OCI-LY7 (cell line): ENCODE measurements around the gene CRYL1. TPM values are rescaled to one million over a fixed set of nuclear protein-coding genes. Genes with fewer than 3 reads are reported as not detected.

ENCODE experiments used
- BruUV-seq: library from RNA; stranded (reverse); fragments of 400-500 nt; replicated peaks from 2 replicates; lab custom pipeline; 2021; lab: Mats Ljungman, UMichigan
- CTCF ChIA-PET: fragments of 300-600 bp; sonication (Branson Sonifier 250); formaldehyde crosslinking; loops from one replicate; lab custom pipeline; 2022; ENCODE audit warnings: antibody characterized with exemption; ENCODE audit not compliant: unreplicated experiment; lab: Charles Lee
- POLR2A ChIA-PET: fragments of 300-600 bp; sonication (Branson Sonifier 250); formaldehyde crosslinking; loops from one replicate; lab custom pipeline; 2022; ENCODE audit warnings: antibody characterized with exemption; lab: Charles Lee
- DNase-seq: peaks from one replicate; pipeline ENCODE4 v3.0.0-alpha.2; 2015; ENCODE audit warnings: low spot score
- H2AFZ ChIP-seq: fragments of 200-600 bp; sonication (generic), shearing (Covaris generic); 2 replicates; pipeline ENCODE4 v1.6.1; 2014; ENCODE audit warnings: mild to moderate bottlenecking, antibody characterized with exemption, low read length, moderate library complexity
- H3K27ac ChIP-seq: fragments of 200-600 bp; sonication (generic); 2 replicates; pipeline ENCODE4 v1.5.1; 2014; ENCODE audit warnings: mixed run types, low read depth, mild to moderate bottlenecking, moderate library complexity, low read length, inconsistent platforms; ENCODE audit not compliant: poor library complexity, severe bottlenecking
- H3K36me3 ChIP-seq: fragments of 200-600 bp; sonication (generic); 2 replicates; pipeline ENCODE4 v1.6.1; 2014; ENCODE audit warnings: mild to moderate bottlenecking, antibody characterized with exemption, low read length, moderate library complexity, mixed read lengths; ENCODE audit not compliant: insufficient read depth
- H3K4me1 ChIP-seq: fragments of 200-600 bp; sonication (generic); 2 replicates; pipeline ENCODE4 v1.5.1; 2014; ENCODE audit warnings: mild to moderate bottlenecking, low read length; ENCODE audit not compliant: insufficient read depth, poor library complexity, severe bottlenecking
- H3K4me2 ChIP-seq: fragments of 200-600 bp; sonication (generic); 2 replicates; pipeline ENCODE4 v1.6.1; 2014; ENCODE audit warnings: mild to moderate bottlenecking, low read length
- H3K4me3 ChIP-seq: fragments of 200-600 bp; sonication (generic); 2 replicates; pipeline ENCODE4 v1.5.1; 2014; ENCODE audit warnings: mild to moderate bottlenecking, low read depth, low read length; ENCODE audit not compliant: poor library complexity, severe bottlenecking
- H3K79me2 ChIP-seq: fragments of 200-600 bp; sonication (generic); 2 replicates; pipeline ENCODE4 v1.6.1; 2016; ENCODE audit warnings: low read depth, mild to moderate bottlenecking, low read length, moderate library complexity, mixed read lengths; ENCODE audit not compliant: insufficient read depth
- H3K9me2 ChIP-seq: fragments of 200-600 bp; sonication (generic); 2 replicates; pipeline ENCODE4 v1.6.1; 2016; ENCODE audit warnings: mild to moderate bottlenecking, low read length, mixed read lengths; ENCODE audit not compliant: insufficient read depth
- H3K9me3 ChIP-seq: fragments of 200-600 bp; sonication (generic); 2 replicates; pipeline ENCODE4 v1.6.1; 2014; ENCODE audit warnings: mild to moderate bottlenecking, mixed run types, low read length, mixed read lengths
- H4K20me1 ChIP-seq: fragments of 200-600 bp; sonication (generic); 2 replicates; pipeline ENCODE4 v1.6.1; 2014; ENCODE audit warnings: mild to moderate bottlenecking, antibody characterized with exemption, low read length, moderate library complexity, mixed read lengths; ENCODE audit not compliant: insufficient read depth
- EZH2phosphoT487 ChIP-seq: fragments of 200-600 bp; sonication (generic); IDR thresholded peaks from 2 replicates; pipeline ENCODE4 v1.6.1; 2018; ENCODE audit warnings: low read depth, borderline replicate concordance, mild to moderate bottlenecking, mixed run types, antibody characterized with exemption, low read length, moderate library complexity, mixed read lengths
- intact Hi-C: fragments of 100-400 bp; cut with micrococcal nuclease; formaldehyde crosslinking; loops from one replicate; pipeline ENCODE4 v1.10.0; 2022; ENCODE audit not compliant: unreplicated experiment
- total RNA-seq, 2 experiments: library from RNA; depleted of rRNA in 1 of 2; stranded (reverse); fragments of >200 nt in 1 of 2; shearing (Covaris generic) in 1 of 2; gene quantifications; 2 replicates each; pipeline ENCODE4 v1.2.3, GENCODE V29; 2014 to 2022
- TF ChIP-seq, protein P1 (sequence below): fragments of 200-600 bp; sonication (generic); conservative IDR thresholded peaks from 2 replicates; pipeline ENCODE4 v1.5.1; 2014; ENCODE audit warnings: mild to moderate bottlenecking, antibody characterized with exemption, low read length, moderate library complexity, mixed read lengths

The CRYL1 gene
- total RNA-seq, 2 experiments from 2014 or later: not detected

DNA sequence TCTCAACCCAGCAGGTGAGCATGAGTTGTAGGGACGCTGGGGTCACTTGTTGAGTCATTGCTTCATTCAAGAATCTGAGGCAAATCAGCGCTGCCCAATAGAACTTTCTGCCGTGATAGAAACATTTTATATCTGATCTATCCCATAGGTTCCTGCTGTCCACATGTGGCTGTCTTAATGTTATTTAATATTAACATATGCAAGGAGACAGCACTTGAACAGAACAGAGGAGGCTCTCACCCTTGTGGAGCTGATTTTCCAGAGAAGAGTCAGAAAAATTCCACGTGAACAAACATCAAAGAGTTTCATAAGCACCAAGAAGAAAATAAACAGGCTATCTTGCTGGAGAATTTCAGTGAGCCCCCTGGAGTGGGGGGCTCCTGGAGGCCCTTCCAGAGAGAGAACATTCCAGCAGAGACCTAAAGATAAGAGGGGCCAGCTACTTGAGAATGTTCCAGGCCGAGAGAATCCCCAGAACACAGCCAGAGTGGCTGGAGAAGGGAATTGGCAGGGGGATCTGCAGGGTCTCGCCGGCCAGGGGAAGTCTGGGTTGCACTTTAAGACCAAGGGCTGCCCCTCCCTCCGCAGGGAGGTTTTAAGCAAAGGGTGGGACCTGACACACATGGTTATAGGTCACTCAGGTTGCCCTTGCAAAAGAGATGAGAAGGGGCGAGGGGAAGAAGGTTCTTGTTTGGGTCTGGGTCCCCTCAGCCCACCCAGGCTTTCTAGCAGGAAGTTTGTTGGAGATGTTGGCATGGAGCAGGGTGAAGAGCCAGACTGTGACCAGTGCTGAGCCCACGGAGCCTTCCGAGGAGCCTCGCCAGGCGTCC, 135.7 kb downstream of the CRYL1 start:
- Histone ChIP-seq H3K4me3 (no peak overlapping the region), H3K9me2 (no peaks in the 10 kb centered on the region), H3K4me1 (no peaks in the 10 kb centered on the region), H3K9me3 (peaks cover 17% of the 10 kb centered on the region; the same call in 1 of the 2 replicates), H3K36me3 (no peaks in the 10 kb centered on the region), H4K20me1 (no peaks in the 10 kb centered on the region), H3K27ac (no peak overlapping the region), H3K79me2 (no peaks in the 10 kb centered on the region), H3K4me2 (no peak overlapping the region), H2AFZ (no peak overlapping the region)
- no TSS peak for BruUV-seq
- CTCF ChIA-PET: no interaction called here
- intact Hi-C loops: no loop called here
- no peak for DNase-seq
- POLR2A ChIA-PET: no interaction called here
- TF ChIP-seq EZH2phosphoT487: no peak
- TF ChIP-seq, protein P1, sequence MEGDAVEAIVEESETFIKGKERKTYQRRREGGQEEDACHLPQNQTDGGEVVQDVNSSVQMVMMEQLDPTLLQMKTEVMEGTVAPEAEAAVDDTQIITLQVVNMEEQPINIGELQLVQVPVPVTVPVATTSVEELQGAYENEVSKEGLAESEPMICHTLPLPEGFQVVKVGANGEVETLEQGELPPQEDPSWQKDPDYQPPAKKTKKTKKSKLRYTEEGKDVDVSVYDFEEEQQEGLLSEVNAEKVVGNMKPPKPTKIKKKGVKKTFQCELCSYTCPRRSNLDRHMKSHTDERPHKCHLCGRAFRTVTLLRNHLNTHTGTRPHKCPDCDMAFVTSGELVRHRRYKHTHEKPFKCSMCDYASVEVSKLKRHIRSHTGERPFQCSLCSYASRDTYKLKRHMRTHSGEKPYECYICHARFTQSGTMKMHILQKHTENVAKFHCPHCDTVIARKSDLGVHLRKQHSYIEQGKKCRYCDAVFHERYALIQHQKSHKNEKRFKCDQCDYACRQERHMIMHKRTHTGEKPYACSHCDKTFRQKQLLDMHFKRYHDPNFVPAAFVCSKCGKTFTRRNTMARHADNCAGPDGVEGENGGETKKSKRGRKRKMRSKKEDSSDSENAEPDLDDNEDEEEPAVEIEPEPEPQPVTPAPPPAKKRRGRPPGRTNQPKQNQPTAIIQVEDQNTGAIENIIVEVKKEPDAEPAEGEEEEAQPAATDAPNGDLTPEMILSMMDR: no peak

DNA sequence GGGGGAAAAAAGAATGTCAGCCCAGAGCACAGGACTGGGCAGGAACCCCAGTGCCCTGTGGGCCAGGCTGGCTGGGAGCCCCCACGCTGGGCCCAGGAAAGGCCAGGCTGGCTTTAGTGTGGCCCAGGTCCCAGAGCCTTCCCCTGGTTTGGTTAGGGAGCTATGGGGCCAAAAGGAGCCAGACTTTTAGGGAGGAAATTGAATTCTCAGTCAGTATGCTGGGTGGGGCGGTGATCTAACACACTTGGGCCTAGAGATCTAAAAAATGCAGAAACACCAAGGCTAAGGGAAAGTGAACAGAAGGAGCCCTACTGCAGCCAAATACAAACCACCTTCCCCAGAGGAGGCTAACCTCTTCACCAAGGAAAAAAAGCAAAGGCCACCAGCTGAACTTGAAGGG, 137.5 kb downstream of the CRYL1 start:
- ChIA-PET CTCF (no interaction called here), POLR2A (no interaction called here)
- Histone ChIP-seq H3K4me1 (no peaks in the 10 kb centered on the region), H3K9me3 (peaks cover 9% of the 10 kb centered on the region; the same call in 1 of the 2 replicates), H2AFZ (no peak overlapping the region), H3K27ac (no peak overlapping the region), H3K79me2 (no peaks in the 10 kb centered on the region), H3K9me2 (no peaks in the 10 kb centered on the region), H3K4me3 (no peak overlapping the region), H3K36me3 (no peaks in the 10 kb centered on the region), H3K4me2 (no peak overlapping the region), H4K20me1 (no peaks in the 10 kb centered on the region)
- intact Hi-C loops: no loop called here
- TF ChIP-seq, protein P1: no peak
- BruUV-seq: no TSS peak
- no peak for DNase-seq

DNA sequence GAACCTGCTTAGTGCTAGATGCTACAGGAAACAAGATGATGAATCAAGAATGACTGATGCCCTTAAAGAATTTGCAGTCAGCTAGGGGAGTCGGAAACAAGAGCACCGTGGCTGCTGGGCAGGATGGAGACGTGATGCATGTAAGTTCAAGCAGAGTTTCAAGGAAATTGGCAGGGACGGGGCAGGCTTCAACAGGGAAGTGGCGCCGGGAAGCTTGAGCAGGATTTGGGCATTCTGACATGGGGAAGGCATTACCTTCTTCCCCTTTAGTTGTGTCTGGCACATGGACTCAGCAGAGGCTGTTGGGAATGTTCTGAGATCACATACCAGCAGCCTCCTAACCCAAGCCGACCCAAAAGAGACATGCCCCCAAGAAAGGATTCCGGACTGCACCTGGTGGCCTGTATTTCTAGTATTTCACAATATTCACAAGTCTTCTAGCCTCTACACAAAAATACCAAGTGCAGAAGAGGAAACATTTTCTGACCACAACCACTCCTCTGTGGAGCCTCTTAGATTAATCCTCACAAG, 138.2 kb downstream of the CRYL1 start:
- Histone ChIP-seq H3K4me3 (no peak overlapping the region), H3K79me2 (no peaks in the 10 kb centered on the region), H3K4me2 (no peak overlapping the region), H2AFZ (no peak overlapping the region), H3K9me3 (peaks cover 3% of the 10 kb centered on the region; the same call in 1 of the 2 replicates), H3K27ac (no peak overlapping the region), H3K4me1 (no peaks in the 10 kb centered on the region), H3K9me2 (no peaks in the 10 kb centered on the region), H3K36me3 (no peaks in the 10 kb centered on the region), H4K20me1 (no peaks in the 10 kb centered on the region)
- intact Hi-C loops: no loop called here
- CTCF ChIA-PET: no interaction called here
- POLR2A ChIA-PET: no interaction called here
- DNase-seq: no peak
- BruUV-seq: no TSS peak
- no peak for TF ChIP-seq EZH2phosphoT487
- TF ChIP-seq, protein P1: no peak
